ENCODE measurements around the gene MLPH. TPM values are rescaled to one million over a fixed set of nuclear protein-coding genes. Genes with fewer than 3 reads are reported as not detected.

Gene MLPH, protein sequence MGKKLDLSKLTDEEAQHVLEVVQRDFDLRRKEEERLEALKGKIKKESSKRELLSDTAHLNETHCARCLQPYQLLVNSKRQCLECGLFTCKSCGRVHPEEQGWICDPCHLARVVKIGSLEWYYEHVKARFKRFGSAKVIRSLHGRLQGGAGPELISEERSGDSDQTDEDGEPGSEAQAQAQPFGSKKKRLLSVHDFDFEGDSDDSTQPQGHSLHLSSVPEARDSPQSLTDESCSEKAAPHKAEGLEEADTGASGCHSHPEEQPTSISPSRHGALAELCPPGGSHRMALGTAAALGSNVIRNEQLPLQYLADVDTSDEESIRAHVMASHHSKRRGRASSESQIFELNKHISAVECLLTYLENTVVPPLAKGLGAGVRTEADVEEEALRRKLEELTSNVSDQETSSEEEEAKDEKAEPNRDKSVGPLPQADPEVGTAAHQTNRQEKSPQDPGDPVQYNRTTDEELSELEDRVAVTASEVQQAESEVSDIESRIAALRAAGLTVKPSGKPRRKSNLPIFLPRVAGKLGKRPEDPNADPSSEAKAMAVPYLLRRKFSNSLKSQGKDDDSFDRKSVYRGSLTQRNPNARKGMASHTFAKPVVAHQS
- total RNA-seq = 1 to 10 TPM in 3 of 4 donors, under 1 TPM in 1; 0.91 to 7.8 (median 3.2) TPM
- 1 to 10 TPM; 1.4 to 5.6 (median 1.9) TPM for polyA plus RNA-seq
- long read RNA-seq, donor 1 = 0 reads
- long read RNA-seq, donor 2, transcript MLPH-201 (16 exons, 3,823 nt) = major isoform, 7 of 21 reads
- long read RNA-seq, donor 2, partial matches to known transcripts = 1 of 21 reads
- long read RNA-seq, donor 2, other reads (novel, unspliced or antisense) = 11 of 21 reads

DNA sequence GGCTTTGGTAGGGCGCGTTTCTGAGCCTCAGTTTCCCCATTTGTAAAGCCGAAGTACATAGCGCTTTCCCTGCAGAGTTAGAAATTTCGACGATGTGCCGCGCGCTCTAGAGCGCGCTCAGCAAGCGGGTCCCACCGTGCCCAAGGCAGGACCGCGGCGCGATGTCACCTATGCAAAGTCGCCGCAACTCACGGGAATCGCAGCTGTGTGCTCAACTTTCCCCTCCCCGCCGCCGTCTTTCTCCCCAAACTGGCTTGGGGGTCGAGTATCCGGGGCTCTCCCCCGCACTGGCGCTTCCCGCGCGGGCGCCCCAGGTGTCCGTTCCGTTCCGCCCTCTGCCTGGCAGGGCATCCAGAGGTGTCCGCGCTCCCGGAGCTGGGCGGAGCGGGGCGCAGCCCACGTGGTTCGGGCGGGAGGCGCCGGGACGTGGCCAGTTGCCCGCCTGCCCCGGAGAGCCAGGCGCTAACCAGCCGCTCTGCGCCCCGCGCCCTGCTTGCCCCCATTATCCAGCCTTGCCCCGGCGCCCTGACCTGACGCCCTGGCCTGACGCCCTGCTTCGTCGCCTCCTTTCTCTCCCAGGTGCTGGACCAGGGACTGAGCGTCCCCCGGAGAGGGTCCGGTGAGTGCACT lies at the start of gene MLPH:
MLPH (plus strand) TSS at position 433 of the 630 bp plus-strand sequence. CDS start 6,176 bp downstream, outside the sequence.
- 2% methylated on average over 57 to 63 of the region's 63 CpGs for WGBS, 3 donors
- Histone ChIP-seq H3K36me3 (ENCODE audit: insufficient read depth in 1 of 2, low read depth in 1 of 2) (no peaks in the 10 kb centered on the region), H3K27ac (no peak within 1 kb of the TSS), H3K27me3 (ENCODE audit: insufficient read depth in 3 of 3, low read length in 2 of 3) (peaks cover 0 to 16% (median 0%) of the 10 kb centered on the region in 3 donors), H3K4me3 (peak within 1 kb of the TSS; percentile 72), H3K9me3 (peaks cover 15% of the 10 kb centered on the region), H3K4me1 (peaks cover 8% of the 10 kb centered on the region)
- DNase-seq (peak; percentile 32 to 71), ATAC-seq (peak; percentile 62 to 82 (median 74))
- TF ChIP-seq CTCF (IDR thresholded peaks at IDR 0.05) = no peak
- intact Hi-C loops (cut with DNase I) = no loop called here

- 58 to 74% (median 68%) methylated on average over 4 to 5 of the region's 5 CpGs for WGBS, 3 donors
- ATAC-seq = no peak
- intact Hi-C loops (cut with DNase I) = no loop called here
- no peak for TF ChIP-seq CTCF (IDR thresholded peaks at IDR 0.05)
- H3K27me3 ChIP-seq (ENCODE audit: insufficient read depth in 3 of 3, low read length in 2 of 3) = peaks cover 0 to 3% (median 0%) of the 10 kb centered on the region in 3 donors
- no peaks in the 10 kb centered on the region for H3K4me1 ChIP-seq
- H3K9me3 ChIP-seq = no peaks in the 10 kb centered on the region
- no peaks in the 10 kb centered on the region for H3K36me3 ChIP-seq (ENCODE audit: insufficient read depth in 1 of 2, low read depth in 1 of 2)
- no peak overlapping the region for H3K27ac ChIP-seq
- DNase-seq = no peak
- no peak overlapping the region for H3K4me3 ChIP-seq
Observed at GRCh38 chr2:237437566-237437965, 49.5 kb upstream of the MLPH start.

GRCh38 chr2:237438080-237438940 lies 48.7 kb upstream of the MLPH start:
- Histone ChIP-seq H3K27ac (no peak overlapping the region), H3K4me1 (no peaks in the 10 kb centered on the region), H3K9me3 (no peaks in the 10 kb centered on the region), H3K36me3 (ENCODE audit: insufficient read depth in 1 of 2, low read depth in 1 of 2) (no peaks in the 10 kb centered on the region), H3K27me3 (ENCODE audit: insufficient read depth in 3 of 3, low read length in 2 of 3) (peaks cover 0 to 3% (median 0%) of the 10 kb centered on the region in 3 donors), H3K4me3 (no peak overlapping the region)
- DNase-seq (no peak), ATAC-seq (no peak)
- intact Hi-C loops (cut with DNase I) = no loop called here
- WGBS, 3 donors = 53 to 59% (median 55%) methylated on average over 8 of the region's 8 CpGs
- TF ChIP-seq CTCF (IDR thresholded peaks at IDR 0.05) = no peak

DNA sequence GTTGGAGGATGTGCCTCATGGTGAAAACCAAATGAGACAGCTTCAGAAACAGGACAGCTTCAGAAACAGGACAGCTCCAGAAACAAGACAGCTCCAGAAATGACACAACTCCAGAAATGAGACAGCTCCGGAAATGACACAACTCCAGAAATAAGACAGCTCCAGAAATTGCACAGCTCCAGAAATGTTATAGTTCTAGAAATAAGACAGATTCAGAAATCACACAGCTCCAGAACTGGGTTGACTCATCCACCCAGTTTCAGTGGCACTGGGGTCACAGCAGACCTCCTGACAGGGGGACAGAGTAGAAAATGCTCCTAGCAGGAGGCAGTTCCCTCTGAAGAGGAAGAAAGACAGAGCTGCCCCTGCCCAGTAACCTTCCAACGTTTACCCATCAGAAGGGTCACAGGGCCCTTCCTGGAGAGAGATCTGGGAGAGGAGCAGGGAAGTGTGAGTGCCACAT lies 46.2 kb upstream of the MLPH start:
- WGBS, 3 donors = 45 to 54% (median 53%) methylated on average over 2 of the region's 2 CpGs
- intact Hi-C loops (cut with DNase I) = no loop called here
- H3K4me3 ChIP-seq = no peak overlapping the region
- no peaks in the 10 kb centered on the region for H3K9me3 ChIP-seq
- no peak overlapping the region for H3K27ac ChIP-seq
- ATAC-seq (no peak), DNase-seq (no peak)
- TF ChIP-seq CTCF (IDR thresholded peaks at IDR 0.05) = no peak
- no peaks in the 10 kb centered on the region for H3K27me3 ChIP-seq (ENCODE audit: insufficient read depth in 3 of 3, low read length in 2 of 3)
- no peaks in the 10 kb centered on the region for H3K4me1 ChIP-seq
- H3K36me3 ChIP-seq (ENCODE audit: insufficient read depth in 1 of 2, low read depth in 1 of 2) = no peaks in the 10 kb centered on the region

Data from psoas muscle (tissue), 8 donors.